NOMO-1 treated with DMSO at 0.1 percent for 48 hours (cell line): ENCODE data around the gene FLT3.
"Not testable (repeated sequence)": the region's sequence is repeated elsewhere in the genome, so short reads cannot be mapped to it uniquely, and the experiment has no call there.

Experiments used
- DNase-seq: peaks from one replicate; lab custom pipeline; 2025; ENCODE audit not compliant: unreplicated experiment; lab: John Stamatoyannopoulos, UW

FLT3 gene

DNA sequence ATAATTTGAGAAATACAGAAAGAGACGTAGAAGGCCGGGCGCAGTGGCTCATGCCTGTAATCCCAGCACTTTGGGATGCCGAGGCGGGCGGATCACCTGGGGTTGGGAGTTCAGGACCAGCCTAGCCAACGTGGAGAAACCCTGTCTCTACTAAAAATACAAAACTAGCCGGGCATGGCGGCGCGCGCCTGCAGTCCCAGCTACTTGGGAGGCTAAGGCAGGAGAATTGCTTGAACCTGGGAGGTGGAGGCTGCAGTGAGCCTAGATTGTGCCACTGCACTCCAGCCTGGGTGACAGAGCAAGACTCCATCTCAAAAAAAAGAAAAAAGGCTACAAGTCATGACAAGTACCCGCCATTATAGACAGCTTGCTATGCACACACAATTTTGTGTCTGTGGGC lies 95.4 kb downstream of the FLT3 start:
- not testable (repeated sequence) for DNase-seq

DNA sequence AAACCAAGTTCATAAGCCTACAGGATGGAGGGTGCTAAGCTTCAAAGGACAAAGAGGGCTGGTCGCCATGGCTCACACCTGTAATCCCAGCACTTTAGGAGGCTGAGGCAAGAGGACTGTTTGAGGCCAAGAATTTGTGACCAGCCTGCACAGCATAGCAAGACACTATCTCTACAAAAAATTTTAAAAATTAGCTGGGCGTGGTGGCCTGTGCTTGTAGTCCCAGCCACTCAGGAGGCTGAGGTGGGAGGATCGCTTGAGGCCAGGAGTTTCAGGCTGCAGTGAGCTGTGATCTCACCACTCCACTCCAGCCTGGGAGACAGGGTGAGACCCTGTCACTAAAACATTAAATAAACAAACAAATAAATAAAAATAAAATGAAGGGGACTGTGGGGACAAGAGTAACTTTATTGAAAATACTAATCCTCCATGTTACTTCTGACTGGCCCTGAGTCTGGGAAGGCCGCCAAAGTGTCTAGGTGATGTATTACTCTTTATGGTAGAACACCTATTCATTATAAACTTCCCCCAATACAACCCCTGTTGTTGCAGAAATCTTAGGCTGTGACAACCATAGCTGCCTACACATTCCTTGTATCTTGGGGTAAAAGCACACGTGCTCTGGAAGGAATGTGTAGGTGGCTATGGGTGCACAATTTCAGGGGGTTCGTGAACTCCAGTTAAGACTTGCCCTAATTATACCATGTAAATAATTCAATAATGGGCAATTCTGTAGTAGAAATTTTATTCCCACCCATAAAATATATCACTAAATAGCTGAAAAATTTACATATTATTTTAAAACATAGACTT lies 97.3 kb downstream of the FLT3 start:
- DNase-seq = no peak

DNA sequence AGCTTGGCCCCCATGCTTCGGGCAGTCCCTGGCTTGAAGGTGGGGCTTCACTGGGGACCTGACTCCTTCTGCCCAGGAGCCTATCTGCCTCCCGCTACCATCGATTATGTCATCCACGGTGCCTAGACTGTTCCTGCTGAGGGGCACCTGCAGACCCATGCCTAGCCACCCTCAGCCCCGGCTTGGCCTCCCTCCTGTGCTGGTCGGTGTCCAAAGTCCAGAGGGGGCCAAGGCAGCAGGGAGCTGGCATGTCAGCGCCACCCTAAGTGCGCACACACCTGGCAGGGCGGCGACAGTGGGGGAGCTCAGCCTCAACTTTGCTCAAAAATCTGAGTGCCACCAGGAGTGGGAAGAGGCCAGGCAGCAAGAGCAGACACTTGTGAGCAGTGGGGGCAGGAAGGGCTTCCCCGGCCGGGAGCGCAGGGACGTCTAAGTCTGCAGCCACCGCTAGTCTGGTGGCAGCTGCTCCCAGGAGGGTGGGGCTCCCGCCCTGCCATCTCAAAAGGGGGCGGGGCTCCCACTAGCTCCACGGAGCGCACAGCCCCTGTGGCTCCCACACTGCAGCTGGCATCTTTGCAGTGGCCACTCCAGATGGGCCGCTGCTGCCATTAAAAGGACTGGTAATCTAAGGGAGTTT lies 98.4 kb downstream of the FLT3 start:
- no peak for DNase-seq

DNA sequence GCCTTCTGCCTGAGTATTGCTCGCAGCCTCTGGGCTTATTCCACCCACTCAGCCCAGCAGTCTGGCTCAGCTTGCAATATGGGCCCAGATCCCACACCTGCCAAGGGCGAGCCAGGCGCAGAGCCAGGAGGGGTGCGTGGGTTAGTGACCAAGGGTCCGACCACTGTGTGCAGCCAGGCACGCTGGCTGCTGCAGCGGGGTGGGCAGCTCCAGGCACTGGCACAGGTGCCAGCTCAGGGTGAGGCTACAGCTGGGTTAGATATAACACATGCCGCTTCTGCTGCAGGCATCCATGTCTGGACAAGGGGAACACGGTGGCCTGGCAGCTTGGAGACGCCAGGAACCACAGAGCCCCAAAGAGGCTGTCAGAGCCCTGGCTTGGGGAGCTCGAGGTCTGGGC lies 99.3 kb downstream of the FLT3 start:
- no peak for DNase-seq

DNA sequence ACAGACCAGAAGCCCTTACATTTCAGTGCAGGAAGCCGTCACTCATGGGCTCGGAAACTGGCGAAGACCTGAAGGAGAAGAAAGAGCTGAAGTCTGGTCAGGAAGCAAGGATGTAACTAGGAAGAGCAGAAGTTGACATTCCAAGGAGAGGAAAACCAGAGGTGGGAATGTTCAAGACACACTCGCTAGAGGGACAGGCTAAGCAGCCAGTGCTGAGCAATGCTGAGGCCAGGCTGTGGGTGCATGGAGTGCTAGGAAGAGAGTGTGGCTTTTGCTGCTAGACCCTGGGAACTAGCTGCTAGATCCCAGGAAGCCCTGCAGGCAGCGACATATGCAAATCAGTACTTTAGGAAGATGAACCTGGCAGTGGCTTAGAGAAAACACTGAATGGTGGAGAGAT lies 99.8 kb downstream of the FLT3 start:
- no peak for DNase-seq

DNA sequence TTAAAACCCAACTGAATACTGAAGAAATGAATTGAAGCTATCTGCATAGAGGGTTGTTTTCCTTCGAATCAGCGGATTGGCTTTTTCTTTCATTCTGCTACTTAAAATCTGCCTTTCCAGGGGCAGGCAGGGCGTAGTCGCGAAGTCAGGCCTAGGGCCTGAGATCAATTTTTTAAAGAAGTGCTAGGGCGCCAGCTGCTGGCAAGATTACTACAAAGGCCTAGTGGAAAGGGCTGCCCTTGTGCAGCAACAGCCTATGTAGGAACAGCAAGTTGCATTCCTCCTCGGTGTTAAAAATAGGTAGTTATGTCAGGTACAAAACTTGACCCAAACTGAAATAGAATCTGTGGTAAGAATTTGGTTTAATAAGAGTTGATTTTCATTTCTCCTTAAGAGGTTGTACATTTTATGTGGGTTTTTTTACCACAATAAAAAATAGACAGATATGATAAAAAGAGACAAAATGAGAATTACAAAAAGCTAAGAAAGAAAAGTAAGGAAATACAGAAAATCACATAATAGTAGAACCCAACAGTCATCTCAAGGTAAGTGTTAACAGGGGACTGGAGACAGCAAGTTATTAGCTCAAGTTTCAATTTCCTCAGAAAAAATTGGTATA lies 102.4 kb downstream of the FLT3 start:
- DNase-seq = peak; percentile 71

DNA sequence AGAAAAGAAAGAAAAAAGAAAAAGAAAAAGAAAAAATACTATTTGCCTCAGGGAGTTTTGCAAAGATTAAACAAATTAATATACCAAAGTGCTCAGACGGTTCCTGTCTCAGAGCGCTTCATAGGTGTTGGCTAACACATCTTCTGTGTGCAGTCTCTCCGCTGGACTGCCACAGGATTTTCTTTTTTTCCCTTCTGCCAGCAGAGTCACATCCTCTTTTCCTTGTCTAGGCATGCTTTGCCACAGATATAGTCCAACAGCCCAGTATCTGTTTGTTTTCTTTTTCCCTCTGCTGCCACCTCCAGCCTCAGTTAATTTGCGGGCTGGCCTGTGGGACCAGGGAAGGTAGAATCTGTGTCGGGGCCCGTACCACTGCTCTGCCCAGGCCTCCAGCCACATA lies 108.5 kb downstream of the FLT3 start:
- DNase-seq = no peak

DNA sequence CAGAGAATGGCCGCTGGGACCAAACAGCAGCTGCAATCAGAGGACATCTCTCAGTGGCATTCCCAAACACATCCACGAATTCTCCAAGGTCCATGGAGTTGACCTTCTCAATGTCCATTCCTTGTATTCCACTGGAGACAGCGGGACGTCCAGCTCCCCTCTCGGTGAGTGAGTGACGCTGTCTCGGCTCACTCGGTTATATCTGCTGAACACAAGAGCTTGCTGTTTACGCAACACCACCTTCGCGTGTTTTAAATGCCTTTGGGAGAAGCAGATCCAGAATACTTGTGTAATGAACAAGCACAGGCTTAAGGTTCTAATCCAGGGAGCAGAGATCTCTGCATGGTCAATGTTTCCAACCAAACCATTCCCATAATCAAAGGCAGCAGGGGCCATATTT lies 111.9 kb downstream of the FLT3 start, which contains the start of gene URAD:
TSS of gene URAD (minus strand) at position 174 of the 400 bp plus-strand sequence. CDS start at position 118, 56 bp downstream.
- no peak for DNase-seq

DNA sequence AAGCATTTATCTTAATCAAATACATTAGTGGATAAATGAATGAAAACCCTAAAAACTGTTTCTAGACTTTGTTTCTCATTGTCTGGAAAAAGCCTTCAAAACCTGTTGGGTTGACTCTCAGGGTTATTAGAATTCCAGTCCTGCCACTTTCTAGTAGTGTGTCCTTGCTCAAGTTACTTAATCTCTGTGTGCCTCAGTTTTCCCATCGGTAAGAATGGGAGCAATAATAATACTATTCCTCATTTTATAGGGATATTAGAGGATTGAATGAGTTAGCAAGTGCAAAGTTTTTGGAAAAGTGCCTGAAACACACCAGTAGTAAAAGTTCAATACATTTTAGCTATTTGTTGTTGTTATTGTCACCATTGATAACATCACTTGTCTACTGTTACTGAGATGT lies 114.8 kb downstream of the FLT3 start:
- DNase-seq = no peak

DNA sequence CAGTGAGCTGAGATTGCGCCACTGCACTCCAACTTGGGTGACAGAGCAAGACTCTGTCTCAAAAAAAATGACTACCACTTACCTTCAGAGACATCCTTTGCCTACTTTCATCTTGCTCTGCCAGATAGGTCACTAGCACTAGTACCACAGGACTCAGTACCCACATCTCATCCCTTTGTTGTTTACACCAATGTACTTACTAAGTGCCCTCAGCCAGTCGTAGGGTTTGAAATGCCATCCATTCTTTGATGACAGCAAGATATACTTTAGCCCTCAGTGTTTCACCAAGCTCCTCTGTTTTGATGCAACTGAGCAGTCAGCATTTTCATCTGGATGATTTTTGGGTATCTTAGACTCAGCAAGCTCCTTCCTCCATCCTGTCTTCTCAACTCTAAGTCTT lies 118.0 kb downstream of the FLT3 start:
- DNase-seq = no peak

DNA sequence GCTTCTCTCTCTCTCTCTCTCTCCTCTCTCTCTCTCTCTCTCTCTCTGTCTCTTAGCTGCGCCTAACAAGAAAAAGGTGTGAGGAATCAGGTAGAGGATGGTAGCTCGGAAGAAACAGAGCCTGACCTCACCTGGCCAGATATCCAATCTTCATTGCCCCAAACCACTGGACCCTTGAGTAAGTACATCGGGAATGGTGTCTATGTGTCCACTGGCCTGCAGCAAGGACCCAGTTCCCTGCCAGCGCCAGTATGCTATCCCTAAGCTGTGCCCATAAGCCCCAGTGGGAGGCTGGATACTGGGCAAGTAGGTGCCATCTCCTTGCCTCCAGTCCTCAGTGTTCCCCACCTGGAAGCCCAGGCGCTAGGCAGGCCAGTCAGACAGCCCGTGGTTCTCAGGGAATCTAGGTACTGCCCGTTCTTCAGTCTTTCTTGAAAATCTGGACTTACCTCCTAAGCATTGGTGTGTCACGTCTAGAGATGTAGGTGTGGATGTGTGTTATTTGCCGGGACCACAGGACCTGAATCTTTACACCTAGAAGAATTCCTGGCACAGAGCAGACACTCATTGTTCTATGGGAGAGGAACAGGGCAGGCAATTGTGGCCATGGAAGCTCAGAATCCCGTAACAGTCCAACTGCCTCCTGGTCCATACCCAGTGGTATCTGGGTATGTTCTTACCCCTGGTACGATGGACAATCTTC lies 119.2 kb downstream of the FLT3 start:
- DNase-seq = no peak

DNA sequence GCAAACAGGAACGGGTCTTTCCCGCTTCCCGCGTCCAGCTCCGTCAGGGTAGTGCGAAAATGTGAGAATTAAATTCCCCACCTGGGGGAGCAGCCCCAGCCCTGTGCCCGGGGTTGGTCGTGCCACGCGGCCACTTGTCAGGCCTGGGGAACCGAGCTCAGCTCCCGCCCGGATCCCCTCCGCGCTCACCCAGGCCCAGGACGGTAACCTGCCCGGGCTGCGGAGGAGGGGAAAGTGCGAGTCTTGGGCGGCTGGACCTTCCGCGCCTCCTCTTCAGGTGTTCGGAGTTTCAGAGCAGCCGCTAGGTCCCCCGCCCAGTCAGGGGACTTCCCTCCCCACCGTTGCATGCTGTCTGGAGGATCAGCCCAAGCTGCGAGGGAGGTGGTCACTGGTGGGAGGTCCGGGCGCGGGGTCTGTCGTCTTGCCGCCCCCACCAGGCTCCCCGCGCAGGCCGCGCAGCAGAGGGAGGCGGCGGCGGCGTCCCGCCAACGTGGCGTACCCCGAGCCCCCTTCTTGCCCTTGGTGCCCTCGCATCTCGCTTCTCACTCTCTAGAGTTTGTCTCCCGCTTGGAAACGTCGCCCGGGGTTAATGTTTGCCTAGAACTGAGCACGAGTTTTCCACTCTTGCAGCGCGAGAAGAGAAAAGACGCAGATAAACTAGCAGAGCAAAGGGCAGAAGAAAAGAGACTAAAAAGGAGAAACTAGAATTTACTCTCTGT lies 119.9 kb downstream of the FLT3 start:
- peak; percentile 25 for DNase-seq

DNA sequence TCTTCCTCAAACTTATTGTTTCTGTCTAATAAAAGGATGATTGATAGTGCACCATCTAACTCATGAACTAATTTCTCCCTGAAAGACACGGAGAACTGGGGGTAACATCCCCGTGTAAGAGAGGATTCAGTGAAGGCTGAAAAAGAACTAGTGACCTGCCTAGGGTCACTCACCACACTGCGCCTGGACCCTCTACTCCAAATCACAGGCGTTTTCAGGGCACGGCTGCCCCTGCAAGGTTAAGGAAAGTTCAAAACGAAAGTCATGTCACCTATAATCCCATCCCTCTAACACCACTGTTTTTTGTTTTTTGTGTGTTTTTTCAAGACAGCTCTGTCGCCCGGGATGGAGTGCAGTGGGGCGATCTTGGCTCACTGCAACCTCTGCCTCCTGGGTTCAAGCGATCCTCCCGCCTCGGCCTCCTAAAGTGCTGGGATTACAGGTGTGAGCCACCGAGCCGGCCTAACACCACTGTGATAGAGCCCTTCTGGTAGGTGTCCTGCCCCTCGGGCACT lies 120.6 kb downstream of the FLT3 start:
- DNase-seq = no peak

DNA sequence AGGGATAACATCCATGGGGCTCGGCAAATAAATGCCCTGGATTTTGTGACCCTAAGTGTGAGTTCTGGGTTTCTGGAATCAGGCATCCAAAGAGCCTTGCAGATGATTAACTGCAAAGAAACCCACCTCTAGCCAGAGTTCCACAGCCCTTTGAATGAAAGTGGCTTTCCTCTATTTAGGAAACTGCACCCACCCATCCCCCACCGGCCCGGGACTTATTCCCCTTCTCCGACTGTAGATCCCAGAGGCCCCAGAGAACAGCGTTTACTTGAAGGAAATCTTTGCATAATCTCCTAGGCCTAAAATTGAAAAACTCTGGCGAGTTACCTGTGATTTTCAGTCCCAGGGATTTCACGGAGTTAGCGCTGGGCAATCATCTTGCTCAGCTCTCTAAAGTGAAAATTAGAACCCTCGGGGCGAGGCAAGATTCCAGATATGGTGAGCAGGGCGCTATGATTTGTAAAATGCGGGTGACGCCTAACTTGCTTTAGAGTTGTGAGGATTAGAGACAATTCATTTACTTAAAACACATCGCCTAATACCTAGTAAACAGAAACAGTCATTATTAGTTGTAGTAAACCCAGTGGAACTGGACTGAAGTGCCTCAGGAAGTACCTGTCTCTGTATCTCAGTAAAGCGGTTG lies 121.3 kb downstream of the FLT3 start:
- no peak for DNase-seq

DNA sequence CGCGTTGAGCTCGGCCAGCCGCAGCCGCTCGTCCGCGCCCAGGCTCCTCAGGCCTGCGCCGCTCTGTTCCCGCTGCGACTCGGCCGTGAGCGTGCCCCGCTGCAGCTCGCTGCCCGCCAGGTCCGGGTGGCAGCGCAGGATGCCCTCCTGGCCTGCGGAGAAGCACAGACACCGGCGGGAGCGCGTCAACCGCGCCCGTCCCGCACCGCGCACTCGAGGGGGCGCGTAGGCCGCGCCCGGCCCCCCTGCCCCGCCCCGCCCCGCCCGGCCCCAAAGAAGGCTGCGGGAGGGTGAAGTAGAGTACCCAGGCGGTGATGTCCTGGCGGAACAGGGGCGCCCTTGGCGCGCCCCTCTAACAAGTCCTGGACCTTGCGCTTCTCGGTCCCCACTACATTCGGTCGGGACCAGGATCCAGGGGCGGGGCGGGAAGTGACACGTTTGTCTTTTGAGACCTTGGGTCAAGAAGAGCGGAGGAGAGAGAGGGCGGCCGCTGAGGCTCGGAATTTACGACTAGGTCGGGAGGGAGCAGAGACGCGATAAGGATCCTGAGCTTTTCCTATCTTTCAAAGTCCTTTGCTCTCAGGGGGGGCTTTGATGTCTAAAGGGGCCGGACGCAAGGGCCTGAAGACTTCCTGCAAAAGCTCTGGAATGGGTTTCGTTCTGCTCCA lies 121.9 kb downstream of the FLT3 start:
- no peak for DNase-seq

DNA sequence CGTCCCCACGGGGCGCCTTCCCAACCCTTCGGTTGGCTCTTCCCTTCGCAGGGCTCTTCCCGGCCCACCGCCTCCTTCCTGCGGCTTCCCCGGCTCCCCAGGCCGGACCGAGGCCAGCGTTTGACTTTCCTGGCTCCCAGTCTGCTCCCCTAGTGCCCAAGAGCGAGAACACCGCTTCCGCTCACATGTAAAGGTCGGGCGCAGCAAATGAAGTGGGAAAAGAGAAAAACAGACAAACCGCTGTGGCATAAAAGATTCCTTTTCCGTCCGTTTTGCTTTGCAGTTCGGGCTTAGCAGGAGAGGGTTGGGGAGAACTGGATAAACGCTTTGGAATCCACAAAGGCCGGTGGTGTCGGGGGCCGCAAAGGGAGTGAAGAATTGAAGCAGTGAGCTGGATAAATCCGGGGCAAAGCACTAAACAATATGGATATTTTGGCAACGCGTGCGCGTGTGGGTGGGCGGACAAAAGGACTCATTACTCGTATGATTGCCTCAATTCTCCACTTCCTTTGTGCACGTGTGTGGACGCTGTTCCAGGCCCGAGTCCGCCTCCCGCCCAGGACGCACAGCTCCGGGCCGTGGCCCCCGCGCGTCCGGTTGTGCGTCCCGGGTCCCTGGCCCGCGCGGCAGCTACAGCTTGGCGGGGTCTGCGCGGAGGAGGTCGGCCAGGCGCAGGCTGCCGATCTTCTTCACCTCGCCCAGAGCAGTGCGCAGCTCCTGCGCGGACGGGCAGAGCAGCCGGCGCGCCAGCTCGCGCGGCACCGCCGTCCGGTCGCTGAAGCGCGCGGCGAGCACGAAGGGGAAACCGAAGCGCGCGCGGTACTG lies 122.7 kb downstream of the FLT3 start:
- no peak for DNase-seq

DNA sequence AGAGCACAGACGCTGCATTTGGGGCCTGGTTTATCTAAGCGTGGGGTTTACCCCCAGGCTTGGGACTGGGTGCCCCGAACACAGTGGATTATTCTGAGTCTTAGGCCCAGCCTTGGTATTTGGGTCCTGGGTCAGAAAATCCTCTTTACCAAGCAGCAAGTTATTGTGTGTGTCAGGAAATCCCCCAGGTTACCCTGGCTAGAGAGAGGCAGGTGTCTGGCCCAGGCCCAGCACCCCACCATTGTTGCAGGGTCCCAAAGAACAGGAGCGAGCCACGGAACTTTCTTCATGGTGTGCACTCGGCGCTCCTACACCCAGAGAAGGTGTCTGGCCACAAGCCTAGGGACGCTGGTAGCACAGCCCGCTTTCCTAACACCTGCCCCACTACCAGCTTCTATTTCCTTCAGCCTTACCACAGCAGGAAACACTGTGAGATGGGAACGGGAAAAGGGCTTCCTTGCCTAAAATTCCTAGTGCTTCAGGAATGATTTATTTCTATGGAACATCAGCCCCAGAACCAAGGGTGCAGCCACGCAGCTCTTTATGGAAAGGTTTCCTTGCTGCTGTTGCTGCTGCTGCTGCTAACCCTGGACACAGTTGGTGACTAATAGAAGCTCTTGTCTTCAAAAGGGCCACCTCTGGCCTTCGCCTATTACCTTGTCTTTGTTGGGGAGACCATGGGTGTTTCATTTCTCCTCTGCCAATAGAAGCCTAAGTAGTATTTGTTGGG lies 123.8 kb downstream of the FLT3 start:
- DNase-seq = no peak
